HTR-8/SVneo (cell line): ENCODE measurements around the gene FMNL3.
A peak's percentile ranks its signal among the peaks of the same experiment; 100 is the strongest.

Source experiments
- DNase-seq: peaks from one replicate; pipeline ENCODE4 v3.0.0; 2011; ENCODE audit warnings: low spot score, mixed read lengths; ENCODE audit not compliant: insufficient read length
- FAIRE-seq: peaks from 2 replicates; lab custom pipeline; 2011; peaks lifted over from hg19 to GRCh38; lab: Jason Lieb, UNC

FMNL3 gene

GRCh38 chr12:49680075-49680474 is 27.1 kb downstream of the FMNL3 start:
- DNase-seq: no peak
- no peak for FAIRE-seq

DNA sequence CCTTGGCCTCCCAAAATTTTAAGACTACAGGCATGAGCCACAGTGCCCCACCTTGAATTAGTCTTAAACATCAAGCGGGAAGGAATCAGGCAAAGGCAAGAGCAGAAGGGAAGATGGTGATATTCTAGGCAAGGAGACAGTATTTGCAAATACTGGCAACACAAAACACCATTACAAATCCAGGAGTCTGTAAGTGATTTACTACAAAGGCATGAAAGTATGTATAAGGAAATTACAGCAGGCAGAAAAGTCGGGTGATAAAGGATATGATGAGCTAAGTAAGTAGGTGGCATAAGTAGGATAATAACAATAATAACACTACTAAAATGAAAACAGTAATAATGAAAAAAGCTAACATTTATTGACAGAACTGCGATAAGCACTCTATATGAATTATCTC is 28.5 kb downstream of the FMNL3 start:
- no peak for DNase-seq
- FAIRE-seq: no peak

GRCh38 chr12:49675137-49675536 is 32.1 kb downstream of the FMNL3 start:
- no peak for FAIRE-seq

GRCh38 chr12:49674318-49674981 is 32.8 kb downstream of the FMNL3 start:
- no peak for DNase-seq
- FAIRE-seq: no peak

More at GRCh38 chr12:49675137-49675536, 32.1 kb downstream of the FMNL3 start:
- no peak for DNase-seq

DNA sequence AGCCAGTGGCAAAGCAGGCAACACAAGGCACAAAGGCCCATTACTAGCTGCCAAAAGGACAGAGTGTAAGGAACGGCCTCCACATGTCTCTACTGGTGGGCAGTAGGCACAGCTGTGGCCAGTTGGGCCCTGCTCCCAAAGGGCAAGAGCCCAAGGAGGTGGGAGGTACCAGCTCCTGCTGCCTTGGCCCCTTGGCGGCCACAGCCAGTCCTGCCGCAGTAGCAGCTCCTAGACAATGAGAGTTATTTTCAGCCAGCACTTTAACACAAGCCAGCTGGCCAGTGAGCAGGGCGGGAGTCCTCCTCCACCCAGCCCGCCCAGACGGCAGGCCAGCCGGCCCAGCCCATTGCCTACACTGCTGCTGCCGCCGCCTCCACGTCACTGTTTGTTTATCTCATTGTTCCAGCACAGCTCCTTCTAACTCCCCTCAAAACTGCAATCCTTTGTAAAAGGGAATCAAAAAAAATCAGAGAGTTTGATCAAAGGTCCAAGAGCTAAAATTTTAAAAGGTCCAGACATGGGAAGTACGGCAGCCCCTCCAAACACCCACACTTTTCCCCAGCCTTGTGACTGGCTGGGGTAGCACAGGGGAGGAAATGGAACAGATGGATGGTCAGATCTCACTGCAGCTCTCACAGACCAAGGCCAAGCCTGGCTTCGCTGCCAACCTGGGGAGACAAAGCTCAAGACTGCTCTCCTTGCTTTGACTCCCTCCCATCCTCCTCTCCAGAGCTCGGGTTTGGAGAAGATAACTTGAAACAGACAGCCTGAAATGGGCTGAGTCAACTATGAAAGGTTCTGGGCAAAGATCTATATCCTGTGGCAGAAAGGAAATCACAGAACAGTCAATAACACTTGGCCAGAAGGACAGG is 33.5 kb downstream of the FMNL3 start:
- FAIRE-seq (no peak), DNase-seq (no peak)

DNA sequence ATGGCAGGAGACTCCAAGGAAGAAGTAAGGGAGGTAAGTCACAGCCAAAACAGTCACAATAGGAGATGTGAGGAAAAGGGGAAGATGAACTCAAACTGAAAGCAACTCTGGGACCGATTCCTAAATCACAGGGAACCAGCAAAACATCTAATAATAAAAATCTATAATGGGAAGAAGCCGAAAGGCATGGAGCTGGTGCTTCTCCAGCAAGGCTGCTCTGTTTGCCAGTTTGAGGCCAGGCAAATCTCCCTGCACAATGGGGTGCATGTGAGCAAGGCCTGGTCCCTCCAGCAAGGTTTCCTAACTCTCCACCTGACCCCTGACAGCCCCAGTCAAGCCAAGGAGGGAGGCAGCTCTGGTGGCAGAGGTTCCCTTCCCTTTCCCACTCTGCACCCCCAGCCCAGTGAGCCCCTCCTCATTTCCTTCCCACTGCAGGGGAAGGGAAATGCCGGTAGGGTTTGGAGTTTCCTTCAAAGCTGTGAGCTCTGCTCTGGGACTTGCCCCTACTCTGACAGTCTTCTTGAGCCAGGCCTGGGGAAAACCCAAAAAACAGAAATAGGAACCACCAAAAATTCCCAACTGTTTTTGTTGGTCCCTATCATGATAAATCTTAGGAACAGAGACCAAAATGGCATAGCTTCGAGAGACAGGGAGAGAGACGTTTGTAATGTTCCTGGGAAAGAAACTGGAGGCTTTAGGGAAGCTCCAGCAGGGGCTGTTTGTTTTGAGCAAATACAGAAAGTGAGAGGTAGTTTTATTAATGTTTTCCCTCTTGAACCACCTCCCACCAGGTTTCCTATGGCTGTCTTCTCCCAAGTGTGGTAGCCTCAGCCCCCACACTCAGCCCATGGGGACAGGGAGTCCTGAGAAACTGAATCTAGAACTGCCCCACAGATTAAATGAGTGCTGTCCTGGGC is 34.6 kb downstream of the FMNL3 start:
- DNase-seq (no peak), FAIRE-seq (no peak)

- DNase-seq (no peak), FAIRE-seq (no peak)
These were observed 36.0 kb downstream of the FMNL3 start for GRCh38 chr12:49671031-49671765.

GRCh38 chr12:49669796-49670195 is 37.4 kb downstream of the FMNL3 start:
- DNase-seq (no peak), FAIRE-seq (no peak)

DNA sequence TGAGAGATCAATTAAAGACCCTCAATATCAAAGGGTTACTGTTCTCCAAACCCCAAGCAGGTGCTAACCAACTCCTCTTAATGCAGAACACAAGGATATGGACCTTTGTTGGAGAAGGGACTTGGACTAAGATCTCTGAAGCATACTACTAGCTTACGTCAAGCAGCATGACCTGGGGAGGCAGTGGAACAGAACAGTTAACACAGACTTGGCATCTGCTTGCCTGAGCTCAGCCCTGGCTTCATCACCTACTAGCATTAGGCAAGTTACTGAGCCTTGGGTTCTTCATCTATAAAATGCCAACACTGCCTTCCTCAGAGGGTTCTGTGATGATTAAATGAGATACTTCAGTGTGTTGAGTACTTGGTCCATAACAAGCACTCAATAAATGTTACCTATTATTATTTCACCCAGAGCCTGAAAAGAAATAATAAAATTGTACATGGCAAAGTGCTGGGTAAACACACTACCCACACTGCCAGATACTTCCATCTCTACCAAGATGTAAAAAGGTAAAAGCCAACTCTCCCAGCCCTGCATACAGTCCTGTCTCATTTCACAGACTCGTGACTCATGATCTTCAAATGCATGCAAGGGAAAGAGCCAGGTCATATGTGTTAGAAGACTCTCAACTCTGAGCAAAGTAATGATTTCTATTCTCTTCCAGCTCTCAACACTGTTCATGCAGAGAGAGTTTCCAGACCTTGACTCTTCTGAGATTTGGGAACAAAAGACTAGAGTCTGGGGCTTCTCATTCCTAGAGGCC is 39.7 kb downstream of the FMNL3 start:
- FAIRE-seq: no peak
- DNase-seq: no peak

DNA sequence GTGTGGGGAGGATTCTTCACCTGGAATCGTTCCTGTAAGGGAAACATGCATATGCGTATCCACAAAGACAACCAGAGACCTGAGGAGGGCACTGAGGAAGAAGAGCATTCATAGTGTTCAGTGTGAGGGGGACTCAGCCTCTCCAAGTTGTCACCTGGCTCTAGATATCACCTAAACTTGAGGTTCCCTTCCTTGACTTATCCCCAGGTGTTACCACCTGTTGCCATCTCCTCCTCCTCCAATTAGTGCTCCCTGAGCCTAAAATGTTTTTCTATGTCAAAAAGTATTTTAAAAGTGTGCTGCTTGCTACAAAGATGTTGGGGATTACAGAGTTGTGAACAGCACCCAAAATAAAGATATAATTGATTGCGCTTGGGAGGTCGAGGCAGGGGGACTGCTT is 41.0 kb downstream of the FMNL3 start:
- DNase-seq (no peak), FAIRE-seq (no peak)

- DNase-seq (no peak), FAIRE-seq (no peak)
These were observed 41.8 kb downstream of the FMNL3 start for GRCh38 chr12:49665384-49665783.

GRCh38 chr12:49664591-49665239 is 42.5 kb downstream of the FMNL3 start:
- FAIRE-seq (no peak), DNase-seq (peak; percentile 22)

GRCh38 chr12:49664167-49664566 is 43.0 kb downstream of the FMNL3 start:
- DNase-seq (no peak), FAIRE-seq (no peak)

GRCh38 chr12:49662998-49663843 is 44.0 kb downstream of the FMNL3 start:
- peak; percentile 91 for DNase-seq
- FAIRE-seq: no peak

GRCh38 chr12:49661746-49662145 is 45.5 kb downstream of the FMNL3 start:
- no peak for FAIRE-seq
- DNase-seq: no peak

- DNase-seq: no peak
- no peak for FAIRE-seq
These were observed 46.0 kb downstream of the FMNL3 start for GRCh38 chr12:49661191-49661590.

- FAIRE-seq: no peak
- DNase-seq: no peak
These were observed 47.5 kb downstream of the FMNL3 start for GRCh38 chr12:49659753-49660152.

GRCh38 chr12:49658276-49658675 is 48.9 kb downstream of the FMNL3 start:
- no peak for FAIRE-seq

More at GRCh38 chr12:49658276-49658675, 48.9 kb downstream of the FMNL3 start:
- no peak for DNase-seq
